ENCODE measurements around the gene IL18R1.

The IL18R1 gene

DNA sequence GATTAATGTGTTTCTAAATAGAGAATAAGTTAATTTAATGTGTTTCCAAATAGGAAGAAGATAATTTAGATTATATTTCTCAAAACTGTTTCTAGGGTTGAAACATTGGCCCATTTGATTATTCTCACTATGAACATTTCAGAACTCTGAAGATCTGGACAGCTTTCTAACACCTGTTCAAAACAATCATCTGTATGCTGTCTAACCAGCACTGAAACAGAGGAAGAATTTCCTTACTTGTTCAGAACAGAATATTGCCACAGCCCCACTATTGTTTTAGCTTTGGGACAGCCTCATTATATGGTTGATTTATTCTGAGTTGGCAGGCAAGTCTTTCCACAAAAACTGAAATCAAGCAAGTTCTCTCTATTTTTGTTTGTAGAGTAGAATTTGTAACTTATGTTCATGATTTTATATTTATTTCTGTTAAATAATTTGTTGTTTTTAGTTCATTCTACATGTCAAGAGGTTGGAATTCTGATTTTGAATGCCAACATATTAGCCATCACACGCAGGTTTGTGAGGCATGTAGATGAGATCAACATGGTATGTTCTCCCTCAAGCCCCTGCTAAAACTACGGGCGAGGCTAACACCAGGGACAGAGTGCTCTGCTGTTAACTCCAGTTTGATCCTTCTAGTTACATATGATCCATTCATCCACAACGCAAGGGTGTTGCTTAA is 78.5 kb downstream of the IL18R1 start:
- DNase-seq (ENCODE audit: low spot score) = no peak

DNA sequence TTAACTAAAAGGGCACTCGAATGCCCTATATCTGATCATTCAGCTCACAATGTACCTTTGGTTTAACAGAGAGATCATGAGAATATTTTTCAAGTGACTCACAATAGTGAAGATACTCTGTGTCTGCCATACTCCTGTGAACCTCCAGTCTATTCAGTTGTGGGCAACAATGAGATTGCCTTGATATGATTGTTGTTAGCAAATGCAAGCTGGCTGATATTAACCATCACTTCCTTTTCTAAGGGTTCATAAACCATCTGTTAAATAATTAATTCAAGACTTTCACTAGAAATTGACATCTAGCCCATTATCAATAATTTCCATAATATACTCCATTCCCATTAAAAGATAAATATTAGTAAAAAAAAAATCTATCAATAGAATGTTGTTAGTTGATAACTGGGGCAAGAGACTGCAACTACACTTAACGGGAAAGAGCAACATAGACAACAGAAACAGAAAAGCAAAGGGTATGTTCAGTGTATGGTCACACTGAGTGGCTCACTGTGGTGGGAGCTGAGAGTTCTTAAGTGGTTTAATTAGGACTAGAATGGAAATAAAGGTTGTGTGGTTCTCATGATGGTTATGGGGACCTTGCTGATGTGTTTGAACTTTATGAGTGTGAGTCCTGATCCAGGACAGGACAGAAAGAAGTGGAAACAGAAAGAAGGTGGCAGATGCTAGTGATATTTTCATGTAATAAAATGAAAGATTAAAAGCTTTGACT is 79.2 kb downstream of the IL18R1 start:
- DNase-seq (ENCODE audit: low spot score) = no peak

DNA sequence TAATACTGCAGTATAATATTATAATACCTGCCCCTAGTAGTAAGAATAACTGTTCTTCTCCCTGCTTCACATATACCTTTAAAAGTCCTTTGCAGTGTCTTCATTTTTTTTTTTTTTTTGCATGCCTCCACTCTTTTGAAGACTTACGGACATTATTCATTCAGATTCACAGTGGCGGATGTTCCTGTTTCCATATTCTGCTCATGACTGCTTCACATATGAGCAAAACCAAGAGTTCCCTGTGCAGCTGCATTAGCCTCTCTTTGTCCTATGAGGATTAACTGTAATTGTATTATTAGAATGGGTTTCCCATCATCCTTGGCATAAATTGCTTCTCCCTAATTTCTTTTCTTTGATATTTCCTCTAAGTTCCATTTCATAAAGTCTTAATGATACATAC is 80.1 kb downstream of the IL18R1 start:
- DNase-seq (ENCODE audit: low spot score) = no peak

DNA sequence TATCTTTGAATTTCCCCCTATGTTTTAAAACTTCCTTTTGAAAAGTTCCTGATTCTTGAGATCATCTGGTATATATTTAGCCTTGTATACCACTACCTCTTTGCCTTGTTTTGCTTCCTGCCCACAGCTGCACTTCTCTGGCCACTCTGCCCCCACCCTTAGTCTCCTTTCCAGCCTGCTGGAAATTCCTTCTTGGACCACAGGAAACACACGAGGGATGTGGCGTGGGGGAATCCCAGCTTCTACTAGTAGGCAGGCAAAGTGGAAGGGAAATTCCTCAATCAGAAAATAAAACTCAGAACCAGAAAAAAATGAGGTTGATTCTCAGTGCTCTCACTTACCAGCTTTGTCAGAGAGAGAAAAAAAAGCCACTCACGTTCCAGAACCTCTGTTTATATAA is 80.7 kb downstream of the IL18R1 start:
- DNase-seq (ENCODE audit: low spot score) = no peak

DNA sequence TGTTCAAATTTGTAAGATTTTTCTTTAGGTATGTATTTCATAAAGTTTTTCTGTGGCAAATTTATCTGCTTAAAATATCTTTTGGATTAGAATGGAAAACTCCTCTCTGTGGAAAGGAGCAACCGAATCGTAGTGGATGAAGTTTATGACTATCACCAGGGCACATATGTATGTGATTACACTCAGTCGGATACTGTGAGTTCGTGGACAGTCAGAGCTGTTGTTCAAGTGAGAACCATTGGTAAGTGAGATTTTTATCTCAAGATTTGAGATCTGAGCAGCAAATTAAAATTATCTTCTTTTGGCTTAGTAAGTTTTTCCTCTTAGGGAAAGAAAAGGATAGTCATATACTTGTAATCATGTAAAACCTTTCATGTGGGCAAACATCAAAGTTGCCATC is 81.5 kb downstream of the IL18R1 start:
- DNase-seq (ENCODE audit: low spot score) = no peak

DNA sequence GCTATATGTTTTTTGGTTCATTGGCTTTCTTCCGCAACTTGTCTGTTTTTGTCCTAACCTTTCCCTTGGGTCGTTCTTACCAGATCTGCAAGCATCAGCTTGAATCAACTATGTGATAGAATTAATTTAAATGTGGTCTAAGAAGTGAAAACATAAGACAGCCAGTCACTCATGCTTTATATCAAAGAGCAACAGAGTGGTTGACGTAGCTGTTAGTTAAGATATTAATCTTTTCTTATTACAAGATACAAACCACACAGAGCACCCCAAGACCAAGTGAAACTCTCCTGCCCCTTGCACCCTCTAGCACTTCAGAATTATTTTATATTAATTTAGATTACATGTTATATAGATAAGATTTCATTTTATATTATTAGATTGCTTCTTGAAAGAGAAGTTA is 82.5 kb downstream of the IL18R1 start:
- no peak for DNase-seq (ENCODE audit: low spot score)

DNA sequence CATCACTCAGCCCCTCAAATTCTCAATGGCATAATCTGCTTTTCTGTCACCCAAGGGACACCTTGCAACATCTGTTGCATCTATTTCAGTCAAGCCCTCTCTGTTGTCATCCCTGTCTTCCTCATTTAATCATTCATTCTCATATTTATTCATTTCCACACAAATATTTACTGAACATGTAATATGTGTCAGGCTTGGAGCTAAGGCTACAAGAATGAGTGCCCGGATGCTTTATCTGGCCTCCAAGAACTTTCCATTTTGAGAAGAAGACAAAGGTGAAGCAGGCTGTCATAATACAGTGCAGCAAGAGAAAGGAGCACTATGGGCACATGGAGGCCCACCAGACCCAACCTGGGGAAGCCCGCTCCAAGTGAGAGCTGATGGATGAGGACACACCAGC is 83.0 kb downstream of the IL18R1 start:
- no peak for DNase-seq (ENCODE audit: low spot score)

DNA sequence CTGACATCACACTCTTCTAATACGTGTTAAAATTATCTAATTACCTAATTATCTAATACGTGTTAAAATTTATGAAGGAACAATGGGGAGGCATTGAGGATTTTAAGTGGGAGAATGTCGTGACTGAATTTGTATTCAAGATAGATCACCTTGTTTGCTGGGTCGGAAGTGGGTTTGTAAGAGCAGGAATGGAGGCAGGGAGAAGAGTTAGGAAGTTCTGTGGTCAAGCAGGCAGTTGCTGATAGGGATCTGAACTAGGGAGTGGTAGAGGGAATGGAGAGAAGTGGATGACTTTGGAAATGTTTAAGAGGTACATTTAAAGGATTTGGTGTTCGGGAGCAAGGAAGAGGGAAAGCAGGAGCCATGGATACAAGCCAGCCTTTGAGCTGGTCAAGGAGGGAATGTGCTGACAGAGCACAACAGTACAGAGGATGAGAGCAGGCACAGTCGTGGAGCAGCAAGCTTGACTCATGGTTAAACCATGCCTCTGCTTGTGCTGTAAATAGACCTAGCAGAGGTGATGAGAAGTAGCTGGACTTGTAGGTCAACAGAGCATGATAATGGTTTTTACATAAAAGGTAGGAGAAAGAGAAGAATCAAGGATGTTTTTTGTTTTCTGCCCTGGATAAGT is 83.6 kb downstream of the IL18R1 start:
- DNase-seq (ENCODE audit: low spot score) = no peak

DNA sequence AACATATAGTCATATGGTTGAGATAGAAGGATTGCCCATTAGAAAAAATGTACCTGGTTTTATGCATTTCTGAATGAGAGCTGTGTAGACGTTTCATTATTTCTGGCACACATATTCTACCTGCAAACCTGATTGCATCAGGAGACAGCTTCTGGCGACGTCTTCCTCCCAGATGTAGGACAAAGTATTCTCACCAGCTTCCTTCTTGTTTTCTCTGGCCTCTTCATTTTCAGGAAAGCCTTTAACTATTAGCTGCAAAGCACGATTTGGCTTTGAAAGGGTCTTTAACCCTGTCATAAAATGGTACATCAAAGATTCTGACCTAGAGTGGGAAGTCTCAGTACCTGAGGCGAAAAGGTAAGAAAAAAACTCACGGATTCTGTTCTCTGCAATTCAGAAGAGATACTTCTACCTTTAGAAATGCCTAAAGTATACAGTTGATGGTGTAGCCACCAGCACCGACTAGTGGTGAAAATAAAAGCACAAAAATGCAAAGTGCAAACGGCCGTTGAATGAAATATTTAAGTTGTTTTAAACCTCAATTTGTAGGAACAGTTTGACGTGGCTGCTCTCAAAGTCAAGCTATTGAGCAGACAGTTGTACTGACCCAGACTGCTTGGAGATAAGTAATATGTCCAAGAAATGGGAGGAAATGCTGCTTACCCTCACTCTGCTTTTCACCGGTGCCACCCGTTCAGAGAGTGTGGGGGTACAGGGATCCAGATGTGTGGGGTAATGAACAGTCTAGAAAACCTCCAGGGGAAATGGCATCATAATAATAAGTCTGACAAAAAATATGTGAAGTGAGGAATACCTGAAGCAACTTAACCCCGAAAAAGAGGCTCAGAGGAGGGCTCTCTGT is 87.6 kb downstream of the IL18R1 start:
- DNase-seq (ENCODE audit: low spot score) = peak; percentile 13

DNA sequence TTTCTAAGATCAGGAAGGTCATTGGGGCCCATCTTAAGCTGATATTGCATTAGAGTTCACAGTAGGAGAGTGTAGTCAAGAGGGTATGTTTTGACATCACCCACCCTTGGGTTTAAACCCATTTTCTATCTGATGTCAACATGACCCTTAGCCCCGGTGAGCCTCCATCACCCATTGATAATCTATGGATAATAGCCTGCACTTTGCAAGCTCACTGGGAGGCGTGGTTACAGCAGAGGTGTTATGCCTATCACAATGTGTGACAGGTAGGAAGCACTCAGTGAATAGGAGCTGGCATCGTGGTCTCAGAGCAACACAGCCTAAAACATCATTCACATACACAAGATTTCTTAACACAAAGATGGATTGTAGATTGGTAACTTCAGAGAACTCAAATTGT is 88.6 kb downstream of the IL18R1 start:
- no peak for DNase-seq (ENCODE audit: low spot score)

DNA sequence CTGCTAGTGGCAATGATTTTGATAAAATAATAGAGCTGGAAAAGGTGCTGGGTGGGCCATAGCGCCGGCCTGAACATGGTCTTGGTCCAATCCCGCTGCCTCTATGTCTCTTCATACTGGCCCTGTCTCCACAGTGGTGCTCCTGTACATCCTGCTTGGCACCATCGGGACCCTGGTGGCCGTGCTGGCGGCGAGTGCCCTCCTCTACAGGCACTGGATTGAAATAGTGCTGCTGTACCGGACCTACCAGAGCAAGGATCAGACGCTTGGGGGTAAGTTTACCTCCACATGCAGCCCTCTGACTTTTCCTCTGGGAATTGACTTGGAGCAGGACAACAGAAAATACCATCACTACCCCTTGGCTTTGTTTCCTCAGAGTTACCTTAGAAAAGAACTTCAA is 91.3 kb downstream of the IL18R1 start:
- DNase-seq (ENCODE audit: low spot score) = no peak

Data from germinal center (tissue), 1 donor.